ENCODE measurements around the gene MYH9. TPM values are rescaled to one million over a fixed set of nuclear protein-coding genes. Genes with fewer than 3 reads are reported as not detected.
A peak's percentile ranks its signal among the peaks of the same experiment; 100 is the strongest.

Gene MYH9
- total and polyA plus RNA-seq, 7 donors, result 35.6 to 214 (median 92.0) TPM

GRCh38 chr22:36348760-36349159 is 39.0 kb downstream of the MYH9 start:
- DNase-seq (no peak), ATAC-seq (no peak)
- intact Hi-C loops (cut with DNase I), result no loop called here
- Histone ChIP-seq H3K36me3 (ENCODE audit: insufficient read depth in 1 of 2, low read depth in 1 of 2) (peaks cover 0 to 51% of the 10 kb centered on the region in 2 donors), H3K4me1 (peaks cover 56% of the 10 kb centered on the region), H3K9me3 (no peaks in the 10 kb centered on the region), H3K27me3 (ENCODE audit: insufficient read depth in 3 of 3, low read length in 2 of 3) (no peaks in the 10 kb centered on the region), H3K4me3 (no peak overlapping the region), H3K27ac (peak overlapping the region; percentile 27)
- WGBS, 3 donors, result 78 to 86% (median 83%) methylated on average over 12 to 14 of the region's 14 CpGs
- TF ChIP-seq CTCF (IDR thresholded peaks at IDR 0.05), result no peak

DNA sequence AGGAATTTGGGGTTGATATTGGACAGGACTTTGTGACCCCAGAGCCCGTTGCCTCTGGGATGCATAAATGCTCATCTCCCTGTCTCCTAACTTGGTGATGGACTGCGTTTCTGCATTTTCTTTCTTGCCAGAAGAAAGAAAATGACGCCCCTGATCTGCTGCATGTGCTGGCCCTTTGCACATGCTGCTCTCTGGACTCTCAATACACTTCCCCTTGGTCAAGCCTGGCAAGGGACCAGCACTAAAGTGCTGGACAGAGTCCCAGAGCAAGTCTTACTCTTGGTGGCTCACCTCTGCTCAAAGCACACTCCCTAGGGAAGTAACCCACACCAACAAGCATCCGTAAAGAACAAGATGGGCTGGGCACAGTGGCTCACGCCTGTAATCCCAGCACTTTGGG is 40.7 kb downstream of the MYH9 start:
- ATAC-seq (peak in 1 of 4 donors; percentile 40), DNase-seq (no peak)
- no peaks in the 10 kb centered on the region for H3K9me3 ChIP-seq
- peaks cover 0 to 67% of the 10 kb centered on the region in 2 donors for H3K36me3 ChIP-seq (ENCODE audit: insufficient read depth in 1 of 2, low read depth in 1 of 2)
- TF ChIP-seq CTCF (IDR thresholded peaks at IDR 0.05), result no peak
- H3K27me3 ChIP-seq (ENCODE audit: insufficient read depth in 3 of 3, low read length in 2 of 3), result no peaks in the 10 kb centered on the region
- peaks cover 42% of the 10 kb centered on the region for H3K4me1 ChIP-seq
- H3K4me3 ChIP-seq, result no peak overlapping the region
- intact Hi-C loops (cut with DNase I), result no loop called here
- 54 to 66% (median 62%) methylated on average over 5 of the region's 5 CpGs for WGBS, 3 donors
- peak overlapping the region; percentile 13 for H3K27ac ChIP-seq

DNA sequence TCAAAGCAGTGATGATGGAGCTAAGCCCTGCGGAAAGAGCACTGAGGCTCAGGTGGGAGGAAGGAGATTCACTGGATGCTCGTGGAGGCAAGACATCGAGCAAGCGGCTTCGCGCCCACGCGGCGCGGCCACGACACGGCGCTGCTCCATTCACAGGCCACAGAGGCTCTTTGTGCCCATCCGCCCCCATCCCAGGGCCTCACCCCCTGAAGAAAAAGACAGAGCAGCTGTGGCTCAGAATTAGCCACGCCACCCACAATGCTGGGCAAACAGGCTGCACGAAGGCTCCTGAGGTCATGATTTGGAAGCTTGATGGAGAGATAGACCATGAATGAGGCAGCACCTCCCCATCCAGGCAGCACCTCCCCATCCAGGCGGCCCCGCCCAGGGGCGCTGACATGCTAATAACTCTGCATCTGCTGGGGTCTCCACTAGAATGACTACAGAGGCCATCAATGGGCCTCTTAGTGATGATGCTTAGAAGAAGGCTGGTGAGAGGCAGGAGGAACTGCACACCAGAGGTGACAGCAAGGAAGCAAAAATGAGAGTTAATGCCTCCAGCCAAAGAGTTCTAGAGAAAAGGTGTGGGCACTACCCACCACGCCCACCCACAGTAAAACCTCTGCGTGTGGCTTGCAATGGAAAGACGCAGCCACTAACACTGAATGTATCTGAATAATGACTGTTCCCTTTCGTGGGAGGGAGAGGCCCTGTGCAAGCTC is 43.5 kb downstream of the MYH9 start:
- peaks cover 0 to 96% of the 10 kb centered on the region in 2 donors for H3K36me3 ChIP-seq (ENCODE audit: insufficient read depth in 1 of 2, low read depth in 1 of 2)
- intact Hi-C loops (cut with DNase I), result no loop called here
- peak in 1 of 4 donors; percentile 7 for ATAC-seq
- H3K4me3 ChIP-seq, result no peak overlapping the region
- H3K9me3 ChIP-seq, result no peaks in the 10 kb centered on the region
- 54 to 78% (median 67%) methylated on average over 23 of the region's 23 CpGs for WGBS, 3 donors
- H3K27me3 ChIP-seq (ENCODE audit: insufficient read depth in 3 of 3, low read length in 2 of 3), result no peaks in the 10 kb centered on the region
- TF ChIP-seq CTCF (IDR thresholded peaks at IDR 0.05), result no peak
- H3K4me1 ChIP-seq, result peaks cover 21% of the 10 kb centered on the region
- H3K27ac ChIP-seq, result peak overlapping the region; percentile 30
- DNase-seq, result no peak

DNA sequence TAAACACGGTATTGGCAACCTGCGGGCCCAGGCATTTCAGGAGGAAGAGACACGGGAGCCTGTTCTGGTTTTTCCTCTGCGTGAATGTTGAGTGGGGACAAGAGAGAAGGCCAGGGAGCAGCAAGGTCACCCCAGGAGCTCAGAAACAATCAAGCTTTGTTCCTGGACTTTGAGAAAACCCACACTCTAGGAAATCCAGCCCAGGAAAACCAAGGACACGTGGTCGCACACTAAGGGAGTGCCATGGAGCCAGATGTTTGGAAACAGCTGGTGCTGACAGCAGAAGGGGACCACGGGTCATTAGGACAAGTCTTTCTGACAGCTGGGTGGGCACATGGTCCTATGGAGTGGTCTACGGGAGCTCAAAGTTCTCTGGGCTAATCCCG is 44.1 kb downstream of the MYH9 start:
- 45 to 60% (median 50%) methylated on average over 9 of the region's 9 CpGs for WGBS, 3 donors
- intact Hi-C loops (cut with DNase I), result no loop called here
- peaks cover 21% of the 10 kb centered on the region for H3K4me1 ChIP-seq

More for the DNA sequence above, 44.1 kb downstream of the MYH9 start:
- Histone ChIP-seq H3K27ac (peak overlapping the region; percentile 30), H3K36me3 (ENCODE audit: insufficient read depth in 1 of 2, low read depth in 1 of 2) (peaks cover 0 to 97% of the 10 kb centered on the region in 2 donors), H3K27me3 (ENCODE audit: insufficient read depth in 3 of 3, low read length in 2 of 3) (no peaks in the 10 kb centered on the region), H3K9me3 (no peaks in the 10 kb centered on the region), H3K4me3 (no peak overlapping the region)
- TF ChIP-seq CTCF (IDR thresholded peaks at IDR 0.05), result no peak
- DNase-seq (no peak), ATAC-seq (peak in 3 of 4 donors; percentile 17 to 31 (median 19))

Data from psoas muscle (tissue), 8 donors.